Hepatocyte (in vitro differentiated cells): ENCODE data around the gene EPB41L4B.

Experiments used
- EZH2phosphoT487 ChIP-seq: fragments of 200-600 bp; sonication (generic); IDR thresholded peaks from one replicate; pipeline ENCODE4 v1.6.1; 2018; ENCODE audit warnings: antibody characterized with exemption, mild to moderate bottlenecking, low read depth, moderate library complexity; ENCODE audit not compliant: unreplicated experiment, severe bottlenecking
- TF ChIP-seq, protein P1 (sequence below): fragments of 200-600 bp; sonication (generic); IDR thresholded peaks from 2 replicates; pipeline ENCODE4 v1.5.1; 2016; ENCODE audit warnings: antibody characterized with exemption, mild to moderate bottlenecking; ENCODE audit not compliant: poor library complexity

- TF ChIP-seq, protein P1, sequence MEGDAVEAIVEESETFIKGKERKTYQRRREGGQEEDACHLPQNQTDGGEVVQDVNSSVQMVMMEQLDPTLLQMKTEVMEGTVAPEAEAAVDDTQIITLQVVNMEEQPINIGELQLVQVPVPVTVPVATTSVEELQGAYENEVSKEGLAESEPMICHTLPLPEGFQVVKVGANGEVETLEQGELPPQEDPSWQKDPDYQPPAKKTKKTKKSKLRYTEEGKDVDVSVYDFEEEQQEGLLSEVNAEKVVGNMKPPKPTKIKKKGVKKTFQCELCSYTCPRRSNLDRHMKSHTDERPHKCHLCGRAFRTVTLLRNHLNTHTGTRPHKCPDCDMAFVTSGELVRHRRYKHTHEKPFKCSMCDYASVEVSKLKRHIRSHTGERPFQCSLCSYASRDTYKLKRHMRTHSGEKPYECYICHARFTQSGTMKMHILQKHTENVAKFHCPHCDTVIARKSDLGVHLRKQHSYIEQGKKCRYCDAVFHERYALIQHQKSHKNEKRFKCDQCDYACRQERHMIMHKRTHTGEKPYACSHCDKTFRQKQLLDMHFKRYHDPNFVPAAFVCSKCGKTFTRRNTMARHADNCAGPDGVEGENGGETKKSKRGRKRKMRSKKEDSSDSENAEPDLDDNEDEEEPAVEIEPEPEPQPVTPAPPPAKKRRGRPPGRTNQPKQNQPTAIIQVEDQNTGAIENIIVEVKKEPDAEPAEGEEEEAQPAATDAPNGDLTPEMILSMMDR = no peak
- TF ChIP-seq EZH2phosphoT487 = no peak
Observed at GRCh38 chr9:109246533-109246932, 74.3 kb downstream of the EPB41L4B start.
